Anterior cingulate cortex (tissue), 58 donors: Measurements from ENCODE around the gene FGF19.

Experiments
- DNase-seq, 58 donors: peaks; one replicate each; lab custom pipeline; 2025; lab: John Stamatoyannopoulos, UW

Gene FGF19

GRCh38 chr11:69658626-69659450 lies 45.0 kb downstream of the FGF19 start:
- DNase-seq, result no peak

GRCh38 chr11:69657911-69658625 lies 45.8 kb downstream of the FGF19 start:
- DNase-seq, result no peak

- no peak for DNase-seq
Measured at GRCh38 chr11:69657456-69657910, 46.3 kb downstream of the FGF19 start.

- DNase-seq, result no peak
Measured at GRCh38 chr11:69656536-69657455, 47.0 kb downstream of the FGF19 start.

- DNase-seq, result no peak
Measured at GRCh38 chr11:69655479-69656428, 48.1 kb downstream of the FGF19 start.

- DNase-seq, result no peak
Measured at GRCh38 chr11:69654660-69655478, 49.0 kb downstream of the FGF19 start.

- no peak for DNase-seq
Measured at GRCh38 chr11:69654001-69654659, 49.7 kb downstream of the FGF19 start.

GRCh38 chr11:69653406-69653960 lies 50.3 kb downstream of the FGF19 start:
- no peak for DNase-seq

GRCh38 chr11:69652999-69653398 lies 50.8 kb downstream of the FGF19 start:
- DNase-seq, result no peak

- no peak for DNase-seq
Measured at GRCh38 chr11:69651834-69652620, 51.8 kb downstream of the FGF19 start.

- no peak for DNase-seq
Measured at GRCh38 chr11:69650832-69651344, 52.9 kb downstream of the FGF19 start.

- DNase-seq, result no peak
Measured at GRCh38 chr11:69650081-69650831, 53.6 kb downstream of the FGF19 start.

- no peak for DNase-seq
Measured at GRCh38 chr11:69649576-69649900, 54.3 kb downstream of the FGF19 start.

GRCh38 chr11:69648679-69649575 lies 54.9 kb downstream of the FGF19 start:
- DNase-seq, result no peak
